ENCODE data around the gene MACIR.

The MACIR gene

DNA sequence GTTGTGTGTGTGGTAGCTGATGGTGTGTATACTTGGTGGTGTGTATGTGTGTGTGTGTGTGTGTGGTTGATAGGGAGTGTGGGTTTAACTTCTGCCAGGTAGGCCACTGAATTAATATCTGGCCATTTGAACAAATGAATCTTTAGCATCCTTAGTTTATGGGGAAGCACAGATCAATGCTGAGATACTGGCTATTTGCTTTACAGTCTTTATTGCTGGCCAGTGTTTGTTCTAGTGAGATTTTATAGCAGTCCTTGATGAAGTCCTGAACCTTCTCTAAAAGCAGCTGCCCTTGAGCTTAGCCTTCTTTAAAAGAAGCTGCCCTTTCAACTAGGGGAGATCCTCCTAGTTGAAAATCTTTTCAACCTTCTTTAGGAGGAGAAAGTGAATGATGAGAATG lies 69.3 kb downstream of the MACIR start:
- H3K4me2 ChIP-seq (ENCODE audit: low read length): no peak overlapping the region
- H3K36me3 ChIP-seq (ENCODE audit: insufficient read depth, low read length): no peaks in the 10 kb centered on the region
- no peaks in the 10 kb centered on the region for H3K4me1 ChIP-seq (ENCODE audit: control insufficient read depth, insufficient read depth, low read length)
- no peaks in the 10 kb centered on the region for H3K27me3 ChIP-seq (ENCODE audit: control insufficient read depth, insufficient read depth, low read length)
- H3K9me3 ChIP-seq (replicated peaks; ENCODE audit: low read length): no peaks in the 10 kb centered on the region
- no peak overlapping the region for H3K9ac ChIP-seq (ENCODE audit: low read depth, low read length)
- H3K4me3 ChIP-seq (ENCODE audit: low read length): no peak overlapping the region

Data from skeletal muscle satellite cell (primary cell).